Measurements from ENCODE around the gene PARD3. TPM values are rescaled to one million over a fixed set of nuclear protein-coding genes. Genes with fewer than 3 reads are reported as not detected.

PARD3 gene
- total RNA-seq, 3 donors from 2014 or later = 39.5 to 87.9 (median 47.0) TPM

- no peak for TF ChIP-seq CTCF (IDR thresholded peaks at IDR 0.05)
- intact Hi-C loops (cut with DNase I, micrococcal nuclease) = no loop called here
- DNase-seq (no peak), ATAC-seq (no peak)
- Histone ChIP-seq H3K4me3 (no peak overlapping the region), H3K9me3 (no peaks in the 10 kb centered on the region), H3K4me1 (ENCODE audit: low read depth) (peaks cover 26% of the 10 kb centered on the region), H3K36me3 (ENCODE audit: low read depth) (no peaks in the 10 kb centered on the region)
Observed at GRCh38 chr10:34715511-34716187, 99.4 kb downstream of the PARD3 start.

- ATAC-seq (no peak), DNase-seq (no peak)
- TF ChIP-seq CTCF (IDR thresholded peaks at IDR 0.05) = no peak
- H3K4me1 ChIP-seq (ENCODE audit: low read depth) = peaks cover 26% of the 10 kb centered on the region
- H3K9me3 ChIP-seq = no peaks in the 10 kb centered on the region
- intact Hi-C loops (cut with DNase I, micrococcal nuclease) = no loop called here
- H3K4me3 ChIP-seq = no peak overlapping the region
- H3K36me3 ChIP-seq (ENCODE audit: low read depth) = no peaks in the 10 kb centered on the region
Observed at GRCh38 chr10:34713875-34714274, 101.2 kb downstream of the PARD3 start.

GRCh38 chr10:34711500-34711899 lies 103.6 kb downstream of the PARD3 start:
- intact Hi-C loops (cut with DNase I, micrococcal nuclease) = no loop called here
- Histone ChIP-seq H3K4me3 (no peak overlapping the region), H3K4me1 (ENCODE audit: low read depth) (peaks cover 14% of the 10 kb centered on the region), H3K36me3 (ENCODE audit: low read depth) (no peaks in the 10 kb centered on the region), H3K9me3 (no peaks in the 10 kb centered on the region)
- DNase-seq (no peak), ATAC-seq (no peak)
- TF ChIP-seq CTCF (IDR thresholded peaks at IDR 0.05) = no peak

- ATAC-seq (peak; percentile 24), DNase-seq (no peak)
- Histone ChIP-seq H3K4me1 (ENCODE audit: low read depth) (peaks cover 11% of the 10 kb centered on the region), H3K9me3 (no peaks in the 10 kb centered on the region), H3K36me3 (ENCODE audit: low read depth) (no peaks in the 10 kb centered on the region), H3K4me3 (no peak overlapping the region)
- TF ChIP-seq CTCF (IDR thresholded peaks at IDR 0.05) = no peak
- intact Hi-C loops (cut with DNase I, micrococcal nuclease) = no loop called here
Observed at GRCh38 chr10:34710391-34710751, 104.7 kb downstream of the PARD3 start.

GRCh38 chr10:34709637-34710390 lies 105.3 kb downstream of the PARD3 start:
- Histone ChIP-seq H3K4me3 (no peak overlapping the region), H3K4me1 (ENCODE audit: low read depth) (peaks cover 11% of the 10 kb centered on the region), H3K36me3 (ENCODE audit: low read depth) (no peaks in the 10 kb centered on the region), H3K9me3 (no peaks in the 10 kb centered on the region)
- DNase-seq = no peak
- no peak for TF ChIP-seq CTCF (IDR thresholded peaks at IDR 0.05)
- intact Hi-C loops (cut with DNase I, micrococcal nuclease) = no loop called here
- no peak for ATAC-seq
